HL-60 (cell line): ENCODE results near the gene MNAT1.

Source experiments
- CTCF ChIP-seq: IDR thresholded peaks from one replicate; pipeline ENCODE4 v1.5.1; 2011; ENCODE audit warnings: low read length, control low read depth, inconsistent platforms; ENCODE audit not compliant: insufficient read depth
- GABPA ChIP-seq: IDR thresholded peaks from 2 replicates; pipeline ENCODE4 v1.6.1; 2012; ENCODE audit warnings: low read depth
- POLR2AphosphoS5 ChIP-seq: IDR thresholded peaks from 2 replicates; pipeline ENCODE4 v1.6.1; 2012; ENCODE audit warnings: low read depth
- REST ChIP-seq: IDR thresholded peaks from 2 replicates; pipeline ENCODE4 v1.6.1; 2012; ENCODE audit warnings: low read depth; ENCODE audit not compliant: insufficient replicate concordance
- SPI1 ChIP-seq: IDR thresholded peaks from 2 replicates; pipeline ENCODE4 v1.6.1; 2012; ENCODE audit warnings: low read depth, mild to moderate bottlenecking, borderline replicate concordance

- no peak for TF ChIP-seq CTCF
- no peak for TF ChIP-seq GABPA
- TF ChIP-seq REST: no peak
- no peak for TF ChIP-seq POLR2AphosphoS5
- TF ChIP-seq SPI1: no peak
Observed at GRCh38 chr14:60958146-60958545, 223.6 kb downstream of the MNAT1 start.
